ENCODE results near the gene WNT3.

Gene WNT3

DNA sequence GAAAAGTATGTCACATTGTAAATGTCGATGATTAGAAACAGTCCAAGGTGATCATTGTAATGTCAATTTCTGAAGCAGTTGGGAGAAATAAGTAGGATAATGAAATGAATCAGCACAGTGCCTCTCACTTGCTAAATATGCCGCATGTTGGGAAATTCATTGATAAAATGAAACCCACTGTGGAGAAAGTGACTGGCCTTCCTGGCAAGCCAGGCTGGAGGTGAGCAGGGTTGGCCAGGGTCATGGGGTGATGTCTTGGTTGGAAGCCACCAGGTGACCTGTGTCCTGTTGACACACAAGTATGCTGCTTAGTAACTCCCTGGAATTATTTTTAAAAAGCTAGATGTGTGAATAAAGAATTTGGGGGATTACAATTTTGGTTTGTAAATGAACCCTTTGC is 18.0 kb upstream of the WNT3 start:
- DNase-seq (ENCODE audit: low spot score), result no peak
- TF ChIP-seq, protein P1, sequence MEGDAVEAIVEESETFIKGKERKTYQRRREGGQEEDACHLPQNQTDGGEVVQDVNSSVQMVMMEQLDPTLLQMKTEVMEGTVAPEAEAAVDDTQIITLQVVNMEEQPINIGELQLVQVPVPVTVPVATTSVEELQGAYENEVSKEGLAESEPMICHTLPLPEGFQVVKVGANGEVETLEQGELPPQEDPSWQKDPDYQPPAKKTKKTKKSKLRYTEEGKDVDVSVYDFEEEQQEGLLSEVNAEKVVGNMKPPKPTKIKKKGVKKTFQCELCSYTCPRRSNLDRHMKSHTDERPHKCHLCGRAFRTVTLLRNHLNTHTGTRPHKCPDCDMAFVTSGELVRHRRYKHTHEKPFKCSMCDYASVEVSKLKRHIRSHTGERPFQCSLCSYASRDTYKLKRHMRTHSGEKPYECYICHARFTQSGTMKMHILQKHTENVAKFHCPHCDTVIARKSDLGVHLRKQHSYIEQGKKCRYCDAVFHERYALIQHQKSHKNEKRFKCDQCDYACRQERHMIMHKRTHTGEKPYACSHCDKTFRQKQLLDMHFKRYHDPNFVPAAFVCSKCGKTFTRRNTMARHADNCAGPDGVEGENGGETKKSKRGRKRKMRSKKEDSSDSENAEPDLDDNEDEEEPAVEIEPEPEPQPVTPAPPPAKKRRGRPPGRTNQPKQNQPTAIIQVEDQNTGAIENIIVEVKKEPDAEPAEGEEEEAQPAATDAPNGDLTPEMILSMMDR (IDR thresholded peaks at IDR 0.05), result no peak
- Histone ChIP-seq H3K4me3 (no peak overlapping the region), H3K27ac (no peak overlapping the region)

DNA sequence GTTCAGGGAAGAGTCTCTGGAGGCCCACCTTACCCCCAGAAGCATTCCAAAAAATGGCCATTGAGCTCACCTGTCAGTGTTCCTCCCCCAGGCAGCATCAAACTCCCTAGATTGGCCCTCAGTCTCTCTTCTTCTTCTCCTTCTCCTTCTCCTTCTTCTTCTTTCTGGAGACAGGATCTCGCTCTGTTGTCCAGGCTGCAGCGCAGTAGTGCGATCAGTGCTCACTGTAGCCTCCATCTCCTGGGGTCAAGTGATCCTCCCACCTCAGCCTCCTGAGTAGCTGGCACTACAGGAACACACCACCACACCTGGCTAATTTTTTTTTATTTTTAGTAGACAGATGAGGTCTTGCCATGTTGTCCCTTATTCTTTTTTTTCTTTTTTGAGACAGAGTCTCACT is 16.4 kb upstream of the WNT3 start:
- Histone ChIP-seq H3K4me3 (no peak overlapping the region), H3K27ac (no peak overlapping the region)
- TF ChIP-seq, protein P1 (IDR thresholded peaks at IDR 0.05), result no peak
- DNase-seq (ENCODE audit: low spot score), result no peak

DNA sequence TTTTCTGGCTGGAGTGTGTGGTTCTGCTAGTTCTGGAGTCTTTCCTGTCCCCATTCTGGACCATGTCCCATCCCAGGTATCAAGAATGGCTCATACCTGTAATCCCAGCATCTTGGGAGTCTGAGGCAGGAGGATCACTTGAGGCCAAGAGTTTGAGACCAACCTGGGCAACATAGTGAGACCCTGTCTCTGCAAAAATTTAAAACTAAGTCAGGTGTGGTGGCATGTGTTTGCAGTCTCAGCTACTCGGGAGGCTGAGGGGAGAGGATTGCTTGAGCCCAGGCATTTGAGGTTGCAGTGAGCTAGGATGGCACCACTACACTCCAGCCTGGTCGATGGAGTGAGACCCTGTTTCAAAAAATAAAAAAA is 15.3 kb upstream of the WNT3 start:
- TF ChIP-seq, protein P1 (IDR thresholded peaks at IDR 0.05), result no peak
- H3K27ac ChIP-seq, result no peak overlapping the region
- no peak overlapping the region for H3K4me3 ChIP-seq
- DNase-seq (ENCODE audit: low spot score), result no peak

DNA sequence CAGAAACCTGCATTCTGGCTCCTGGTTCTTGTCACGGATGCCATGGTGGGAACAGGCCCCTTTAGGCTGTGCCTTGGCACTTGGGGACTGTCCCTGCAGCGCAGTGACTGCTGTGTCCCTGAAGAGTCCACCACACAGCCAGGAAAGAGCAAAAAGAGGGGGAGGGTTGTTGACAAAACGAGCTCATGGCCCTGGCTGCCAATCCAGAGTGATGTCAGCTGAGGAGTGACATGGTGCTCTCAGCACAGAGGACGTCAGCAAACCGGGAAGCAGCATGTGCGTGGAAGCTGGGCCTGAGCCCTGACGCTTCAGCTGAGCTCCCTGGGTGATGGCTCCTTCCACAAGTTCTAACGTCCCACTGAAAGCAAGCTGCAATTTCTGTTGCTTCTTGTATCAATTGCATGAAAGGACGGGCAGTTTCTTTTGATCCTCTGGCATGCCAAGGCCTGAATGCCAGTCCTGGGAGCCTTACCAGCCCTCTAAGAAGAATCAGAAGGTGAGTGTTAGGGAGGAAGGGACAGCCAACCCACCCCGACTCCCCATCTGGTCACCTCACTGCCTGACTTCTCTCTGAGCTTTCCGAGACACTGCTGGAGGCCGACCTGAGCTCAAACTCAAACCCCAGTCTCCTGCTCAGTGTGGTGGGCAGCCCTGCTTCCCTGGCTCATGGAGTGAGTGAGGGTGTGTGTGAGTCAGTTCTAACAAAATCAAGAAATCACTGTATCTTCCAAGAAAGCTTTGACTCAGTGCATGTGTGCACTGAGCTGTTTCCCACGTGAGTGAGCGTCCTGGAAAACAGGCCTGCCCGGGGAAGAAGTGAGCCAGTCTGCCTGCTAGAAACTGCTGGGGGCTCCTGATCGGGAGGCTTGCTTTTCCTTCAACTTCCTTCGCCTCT is 14.7 kb upstream of the WNT3 start:
- DNase-seq (ENCODE audit: low spot score), result no peak
- H3K27ac ChIP-seq, result no peak overlapping the region
- TF ChIP-seq, protein P1 (IDR thresholded peaks at IDR 0.05), result no peak

DNA sequence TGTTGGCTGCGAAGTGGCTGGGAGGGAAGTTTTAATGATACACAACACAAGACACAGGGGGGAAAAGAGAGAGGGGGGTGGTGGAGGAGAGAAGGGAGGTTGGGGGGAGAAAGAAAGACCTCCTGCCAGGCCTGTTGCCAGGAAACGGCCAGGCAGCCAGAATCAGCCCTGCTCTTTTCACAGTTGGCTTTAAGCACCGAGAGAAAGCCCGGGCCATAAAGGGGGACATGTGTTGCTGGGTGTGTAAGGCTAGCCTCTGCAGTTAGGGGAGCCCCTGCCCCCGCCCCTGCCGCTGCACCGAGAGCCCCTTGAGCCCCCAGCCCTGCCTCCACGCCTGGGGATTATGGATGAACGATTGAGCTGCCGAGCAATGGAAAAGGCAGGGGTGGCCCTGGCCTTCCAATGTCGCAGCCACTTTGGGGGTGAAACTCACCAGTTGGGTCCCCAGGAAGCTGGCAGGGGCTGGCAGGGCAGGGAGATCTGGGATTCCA is 13.9 kb upstream of the WNT3 start:
- Histone ChIP-seq H3K27ac (no peak overlapping the region), H3K4me3 (no peak overlapping the region)
- TF ChIP-seq, protein P1 (IDR thresholded peaks at IDR 0.05), result no peak
- DNase-seq (ENCODE audit: low spot score), result no peak

More for the DNA sequence above, 14.7 kb upstream of the WNT3 start:
- H3K4me3 ChIP-seq, result no peak overlapping the region

DNA sequence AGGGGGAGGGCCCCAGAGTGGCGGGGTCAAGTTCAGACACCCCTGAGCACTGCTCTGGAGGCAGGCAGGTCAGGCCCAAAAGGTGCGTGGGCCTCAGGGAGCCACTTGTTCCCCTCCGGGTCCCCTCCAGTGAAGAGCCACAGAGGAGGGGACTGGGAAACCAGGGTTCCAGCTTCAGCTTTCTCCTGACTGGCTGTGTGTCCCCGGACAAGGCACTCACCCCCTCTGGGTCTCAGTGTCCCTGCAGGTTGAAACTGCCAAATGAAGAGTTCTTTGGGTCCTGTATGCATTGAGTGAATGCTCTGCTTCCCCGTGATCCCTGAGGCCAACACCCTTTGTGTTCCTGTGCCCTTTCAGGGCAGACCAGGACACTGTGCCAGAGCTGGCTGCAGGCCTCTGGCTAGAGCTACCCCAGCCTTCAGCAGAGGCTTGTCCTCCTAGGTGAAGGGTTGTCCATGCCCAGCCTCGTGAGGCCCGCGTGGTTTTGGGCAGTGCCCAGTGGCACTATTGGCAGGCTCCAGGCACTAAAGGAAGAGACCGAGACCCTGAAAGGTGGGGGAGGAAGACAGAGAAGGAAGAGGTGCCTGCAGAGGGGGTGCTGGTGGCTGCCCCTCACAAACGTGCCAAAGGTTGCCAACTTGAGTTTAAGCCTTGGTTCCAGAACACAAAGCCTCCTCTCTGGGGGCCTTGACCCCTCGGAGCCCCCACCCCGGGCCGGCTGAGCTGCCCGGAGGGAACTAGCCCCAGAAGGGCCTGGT is 13.3 kb upstream of the WNT3 start:
- DNase-seq (ENCODE audit: low spot score), result no peak
- Histone ChIP-seq H3K4me3 (no peak overlapping the region), H3K27ac (no peak overlapping the region)
- TF ChIP-seq, protein P1 (IDR thresholded peaks at IDR 0.05), result no peak
